Psoas muscle (tissue), 8 donors: Measurements from ENCODE around the gene PLAGL2. TPM values are rescaled to one million over a fixed set of nuclear protein-coding genes. Genes with fewer than 3 reads are reported as not detected.

Experiments
- ATAC-seq, 4 donors: fragments of 200-7000 bp; cut with Tn5 transposase; one replicate each; pipeline ENCODE4 v1.9.1; 2020; ENCODE audit warnings: moderate library complexity in 3 of 4, mild to moderate bottlenecking in 2 of 4
- DNase-seq, 2 donors: peaks; one replicate each; pipeline ENCODE4 v3.0.0-alpha.2; 2020
- H3K27ac ChIP-seq: fragments of 200-600 bp; one replicate; pipeline ENCODE4 v1.8.0; 2022
- H3K27me3 ChIP-seq, 3 donors: fragments of 200-600 bp in 1 of 3; one replicate each; pipeline versions ENCODE4 v1.6.1 to v1.8.0; 2013 to 2022; ENCODE audit warnings: low read length in 2 of 3, mild to moderate bottlenecking in 2 of 3, moderate library complexity in 1 of 3; ENCODE audit not compliant: insufficient read depth in 3 of 3
- H3K36me3 ChIP-seq, 2 donors: fragments of 200-600 bp in 1 of 2; one replicate each; pipeline versions ENCODE4 v1.6.1 to v1.8.0; 2013 to 2022; ENCODE audit warnings: low read depth in 1 of 2, mild to moderate bottlenecking in 1 of 2, moderate library complexity in 1 of 2; ENCODE audit not compliant: insufficient read depth in 1 of 2
- H3K4me1 ChIP-seq: fragments of 200-600 bp; one replicate; pipeline ENCODE4 v1.8.0; 2022
- H3K4me3 ChIP-seq: fragments of 200-600 bp; one replicate; pipeline ENCODE4 v1.8.0; 2022; ENCODE audit warnings: mild to moderate bottlenecking
- H3K9me3 ChIP-seq: fragments of 200-600 bp; one replicate; pipeline ENCODE4 v1.8.0; 2022
- CTCF ChIP-seq: fragments of 200-600 bp; IDR thresholded peaks from one replicate; pipeline ENCODE4 v1.8.0; 2022; ENCODE audit warnings: antibody characterized with exemption
- WGBS, 3 donors: extraction: QIAGEN DNeasy Blood & Tissue Kit; methylation state at CpG; one replicate each; pipeline versions ENCODE4 v1.1.6 to v1.1.7; 2013; 5-methylcytosine and 5-hydroxymethylcytosine counted together
- intact Hi-C, 2 donors: fragments of 100-400 bp; cut with DNase I; formaldehyde crosslinking; loops; one replicate each; pipeline versions ENCODE4 v1.11.0 to v1.14.2; 2022
- polyA plus RNA-seq, 3 donors: library from polyadenylated mRNA; stranded (reverse); fragments of 200-250 nt; gene quantifications; one replicate each; pipeline ENCODE4 v1.2.3, GENCODE V29; 2013
- total RNA-seq, 4 donors: library from RNA; stranded (reverse); fragmentation: NEBNext Ultra II Directional in 2 of 4; extraction: Animal tissue kit (Norgen Biotek cat#: 25700) in 2 of 4; gene quantifications; one replicate each; pipeline versions ENCODE4 v1.2.1 to v1.2.4, GENCODE V29; 2021 to 2023
- donor health status: healthy with polysubstance abuse.
- donor health status: DM: no; HTN: no; CAD: no; lungs with moderate emphysema.
- donor health status: Bipolar disorder and iron deficiency.
- donor health status: healthy.
- donor health status: DM: yes; HTN: yes; CAD: no.
- donor health status: DM: no; HTN: no; CAD: no.
- donor health status: DM: no; HTN: no; CAD: no.
- donor health status: DM: yes; HTN: yes; CAD: no.

PLAGL2 gene
- total and polyA plus RNA-seq, 7 donors: 1.7 to 9.6 (median 5.2) TPM

- no peak overlapping the region for H3K4me3 ChIP-seq
- H3K27ac ChIP-seq: no peak overlapping the region
- H3K9me3 ChIP-seq: no peaks in the 10 kb centered on the region
- H3K27me3 ChIP-seq: no peaks in the 10 kb centered on the region
- H3K4me1 ChIP-seq: peaks cover 7% of the 10 kb centered on the region
- intact Hi-C loops: no loop called here
- no peak for DNase-seq
- peaks cover 4 to 97% of the 10 kb centered on the region in 2 donors for H3K36me3 ChIP-seq
- no peak for TF ChIP-seq CTCF
- ATAC-seq: no peak
Observed at GRCh38 chr20:32232326-32232886, 24.9 kb upstream of the PLAGL2 start.

GRCh38 chr20:32231847-32232246 is 24.3 kb upstream of the PLAGL2 start:
- H3K27ac ChIP-seq: no peak overlapping the region
- no peaks in the 10 kb centered on the region for H3K27me3 ChIP-seq
- H3K36me3 ChIP-seq: peaks cover 4 to 97% of the 10 kb centered on the region in 2 donors
- intact Hi-C loops: no loop called here
- H3K4me3 ChIP-seq: no peak overlapping the region
- no peaks in the 10 kb centered on the region for H3K9me3 ChIP-seq
- TF ChIP-seq CTCF: no peak
- 84 to 90% (median 86%) methylated on average over 4 of the region's 4 CpGs for WGBS, 3 donors
- no peak for DNase-seq
- ATAC-seq: no peak
- H3K4me1 ChIP-seq: peaks cover 13% of the 10 kb centered on the region

GRCh38 chr20:32231245-32231644 is 23.7 kb upstream of the PLAGL2 start:
- Histone ChIP-seq H3K27ac (no peak overlapping the region), H3K27me3 (no peaks in the 10 kb centered on the region), H3K4me3 (no peak overlapping the region), H3K9me3 (no peaks in the 10 kb centered on the region), H3K36me3 (peaks cover 4 to 92% of the 10 kb centered on the region in 2 donors), H3K4me1 (peaks cover 13% of the 10 kb centered on the region)
- DNase-seq (no peak), ATAC-seq (no peak)
- TF ChIP-seq CTCF: no peak
- intact Hi-C loops: no loop called here
- 91 to 95% (median 94%) methylated on average over 4 of the region's 4 CpGs for WGBS, 3 donors

GRCh38 chr20:32230707-32231106 is 23.2 kb upstream of the PLAGL2 start:
- Histone ChIP-seq H3K27me3 (no peaks in the 10 kb centered on the region), H3K4me3 (no peak overlapping the region), H3K4me1 (peaks cover 13% of the 10 kb centered on the region), H3K27ac (no peak overlapping the region), H3K36me3 (peaks cover 4 to 89% of the 10 kb centered on the region in 2 donors), H3K9me3 (no peaks in the 10 kb centered on the region)
- intact Hi-C loops: no loop called here
- TF ChIP-seq CTCF: no peak
- DNase-seq: no peak
- 93 to 96% (median 94%) methylated on average over 13 of the region's 13 CpGs for WGBS, 3 donors
- no peak for ATAC-seq

- ATAC-seq: no peak
Observed at GRCh38 chr20:32229251-32229747, 21.8 kb upstream of the PLAGL2 start.

More at GRCh38 chr20:32229251-32229747, 21.8 kb upstream of the PLAGL2 start:
- DNase-seq: no peak
- Histone ChIP-seq H3K27me3 (no peaks in the 10 kb centered on the region), H3K4me3 (no peak overlapping the region), H3K4me1 (peaks cover 13% of the 10 kb centered on the region), H3K9me3 (no peaks in the 10 kb centered on the region), H3K27ac (no peak overlapping the region), H3K36me3 (peaks cover 2 to 89% of the 10 kb centered on the region in 2 donors)
- intact Hi-C loops: no loop called here
- no peak for TF ChIP-seq CTCF
- WGBS, 3 donors: 94 to 96% (median 95%) methylated on average over 5 of the region's 5 CpGs
